ENCODE measurements around the gene HOXA2. TPM values are rescaled to one million over a fixed set of nuclear protein-coding genes. Genes with fewer than 3 reads are reported as not detected.

Gene HOXA2
- polyA plus RNA-seq, 1 donor from 2014 or later: not detected

GRCh38 chr7:27143950-27144780 lies 41.7 kb upstream of the HOXA2 start:
- Mint-ChIP-seq H3K36me3 (no peaks in the 10 kb centered on the region), H3K4me3 (peak overlapping the region in 2 of 4 donors; percentile 25 to 83), H3K27me3 (peaks cover 36% of the 10 kb centered on the region), H3K9me3 (no peaks in the 10 kb centered on the region), H3K27ac (no peak overlapping the region), H3K4me1 (peaks cover 7 to 12% (median 9%) of the 10 kb centered on the region in 3 donors)

GRCh38 chr7:27143023-27143949 lies 40.8 kb upstream of the HOXA2 start, which contains the start of gene HOXA5:
HOXA5 (minus strand) TSS chr7:27143681; CDS start chr7:27143607, 74 bp downstream.
- Mint-ChIP-seq H3K36me3 (no peaks in the 10 kb centered on the region), H3K4me1 (peaks cover 4 to 9% (median 9%) of the 10 kb centered on the region in 3 donors), H3K9me3 (no peaks in the 10 kb centered on the region), H3K4me3 (peak within 1 kb of the TSS; percentile 63 to 83 (median 78)), H3K27ac (no peak within 1 kb of the TSS), H3K27me3 (peaks cover 28% of the 10 kb centered on the region)

GRCh38 chr7:27142580-27143022 lies 40.1 kb upstream of the HOXA2 start:
- Mint-ChIP-seq H3K36me3 (no peaks in the 10 kb centered on the region), H3K4me1 (peaks cover 3 to 4% (median 4%) of the 10 kb centered on the region in 3 donors), H3K4me3 (peak overlapping the region in 3 of 4 donors; percentile 39 to 82 (median 49)), H3K27me3 (peaks cover 23% of the 10 kb centered on the region), H3K27ac (no peak overlapping the region), H3K9me3 (no peaks in the 10 kb centered on the region)

- Mint-ChIP-seq H3K27ac (peak overlapping the region in 1 of 3 donors; percentile 9), H3K4me3 (no peak overlapping the region), H3K9me3 (no peaks in the 10 kb centered on the region), H3K36me3 (no peaks in the 10 kb centered on the region), H3K27me3 (peaks cover 17% of the 10 kb centered on the region), H3K4me1 (peaks cover 0 to 4% (median 3%) of the 10 kb centered on the region in 3 donors)
Observed at GRCh38 chr7:27141923-27142579, 39.6 kb upstream of the HOXA2 start.

- no peaks in the 10 kb centered on the region for H3K36me3 Mint-ChIP-seq
- H3K4me1 Mint-ChIP-seq: peaks cover 0 to 2% (median under 1%) of the 10 kb centered on the region in 3 donors
- peak overlapping the region in 1 of 4 donors; percentile 12 for H3K4me3 Mint-ChIP-seq
- H3K27ac Mint-ChIP-seq: peak overlapping the region in 1 of 3 donors; percentile 9
- H3K27me3 Mint-ChIP-seq: peaks cover 10% of the 10 kb centered on the region
- H3K9me3 Mint-ChIP-seq: no peaks in the 10 kb centered on the region
Observed at GRCh38 chr7:27141137-27141922, 38.8 kb upstream of the HOXA2 start.

GRCh38 chr7:27140126-27140857 lies 37.8 kb upstream of the HOXA2 start:
- Mint-ChIP-seq H3K4me3 (no peak overlapping the region), H3K9me3 (no peaks in the 10 kb centered on the region), H3K27ac (no peak overlapping the region), H3K27me3 (peaks cover 13% of the 10 kb centered on the region), H3K4me1 (peaks cover 0 to 2% (median 0%) of the 10 kb centered on the region in 3 donors), H3K36me3 (no peaks in the 10 kb centered on the region)

- Mint-ChIP-seq H3K4me1 (peaks cover 0 to 5% (median 2%) of the 10 kb centered on the region in 3 donors), H3K4me3 (no peak overlapping the region), H3K27ac (no peak overlapping the region), H3K36me3 (no peaks in the 10 kb centered on the region), H3K9me3 (no peaks in the 10 kb centered on the region), H3K27me3 (peaks cover 18% of the 10 kb centered on the region)
Observed at GRCh38 chr7:27139334-27140125, 37.0 kb upstream of the HOXA2 start.

GRCh38 chr7:27138985-27139333 lies 36.5 kb upstream of the HOXA2 start:
- H3K27me3 Mint-ChIP-seq: peaks cover 22% of the 10 kb centered on the region
- no peak overlapping the region for H3K4me3 Mint-ChIP-seq
- H3K36me3 Mint-ChIP-seq: no peaks in the 10 kb centered on the region
- H3K9me3 Mint-ChIP-seq: no peaks in the 10 kb centered on the region
- H3K4me1 Mint-ChIP-seq: peaks cover 0 to 5% (median 2%) of the 10 kb centered on the region in 3 donors
- no peak overlapping the region for H3K27ac Mint-ChIP-seq

GRCh38 chr7:27138472-27138871 lies 36.0 kb upstream of the HOXA2 start:
- Mint-ChIP-seq H3K36me3 (no peaks in the 10 kb centered on the region), H3K27ac (no peak overlapping the region), H3K27me3 (peaks cover 25% of the 10 kb centered on the region), H3K4me3 (no peak overlapping the region), H3K4me1 (peaks cover 0 to 5% (median 2%) of the 10 kb centered on the region in 3 donors), H3K9me3 (no peaks in the 10 kb centered on the region)

GRCh38 chr7:27137640-27138315 lies 35.3 kb upstream of the HOXA2 start:
- Mint-ChIP-seq H3K9me3 (no peaks in the 10 kb centered on the region), H3K27ac (no peak overlapping the region), H3K36me3 (no peaks in the 10 kb centered on the region), H3K4me3 (no peak overlapping the region), H3K27me3 (peaks cover 29% of the 10 kb centered on the region), H3K4me1 (peaks cover 0 to 5% (median 2%) of the 10 kb centered on the region in 3 donors)

GRCh38 chr7:27134392-27134791 lies 31.9 kb upstream of the HOXA2 start:
- H3K4me3 Mint-ChIP-seq: no peak overlapping the region
- H3K9me3 Mint-ChIP-seq: no peaks in the 10 kb centered on the region
- H3K27me3 Mint-ChIP-seq: peaks cover 33% of the 10 kb centered on the region
- peak overlapping the region in 1 of 3 donors; percentile 16 for H3K27ac Mint-ChIP-seq
- H3K36me3 Mint-ChIP-seq: no peaks in the 10 kb centered on the region
- H3K4me1 Mint-ChIP-seq: peaks cover 0 to 5% (median 2%) of the 10 kb centered on the region in 3 donors

- Mint-ChIP-seq H3K27ac (no peak overlapping the region), H3K27me3 (peaks cover 33% of the 10 kb centered on the region), H3K4me3 (no peak overlapping the region), H3K4me1 (peaks cover 2 to 5% (median 3%) of the 10 kb centered on the region in 3 donors), H3K9me3 (no peaks in the 10 kb centered on the region), H3K36me3 (no peaks in the 10 kb centered on the region)
Observed at GRCh38 chr7:27133409-27134231, 31.1 kb upstream of the HOXA2 start.
